Naive thymus-derived CD8-positive, alpha-beta T cell (primary cell): ENCODE measurements around the gene DVL2. TPM values are rescaled to one million over a fixed set of nuclear protein-coding genes. Genes with fewer than 3 reads are reported as not detected.
A peak's percentile ranks its signal among the peaks of the same experiment; 100 is the strongest.

ENCODE experiments used
- ATAC-seq, 2 donors: fragments of 150-1000 bp; cut with Tn5 transposase in 1 of 2; sonication (Bioruptor Pico), chemical (Tn5 transposase) in 1 of 2; 1 replicate in 1 of 2; 2 replicates in 1 of 2; pipeline ENCODE4 v1.10.0; 2021; ENCODE audit warnings: mild to moderate bottlenecking in 2 of 2, moderate library complexity in 2 of 2
- POLR2A ChIA-PET: fragments of 350-600 bp; sonication (Branson Sonifier 250); formaldehyde crosslinking; loops from one replicate; lab custom pipeline; 2021; ENCODE audit warnings: antibody characterized with exemption; lab: Charles Lee
- DNase-seq, 10 donors: peaks; one replicate each; pipeline versions ENCODE4 v3.0.0 to v3.0.0-alpha.2; 2020 to 2022
- H3K27ac Mint-ChIP-seq, 10 donors: one replicate each; pipeline ENCODE4 v1.8.0; 2020 to 2022; ENCODE audit warnings: mild to moderate bottlenecking in 10 of 10, mixed read lengths in 10 of 10, moderate library complexity in 4 of 10, inconsistent platforms in 1 of 10
- H3K27me3 Mint-ChIP-seq, 5 donors: one replicate each; pipeline ENCODE4 v1.8.0; 2021 to 2022; ENCODE audit warnings: mixed read lengths in 5 of 5
- H3K36me3 Mint-ChIP-seq, 3 donors: one replicate each; pipeline ENCODE4 v1.8.0; 2020 to 2022; ENCODE audit warnings: mixed read lengths in 3 of 3, mild to moderate bottlenecking in 2 of 3, inconsistent platforms in 1 of 3
- H3K4me1 Mint-ChIP-seq, 4 donors: one replicate each; pipeline ENCODE4 v1.8.0; 2021 to 2022; ENCODE audit warnings: mixed read lengths in 4 of 4
- H3K4me3 Mint-ChIP-seq, 10 donors: one replicate each; pipeline ENCODE4 v1.8.0; 2020 to 2022; ENCODE audit warnings: mild to moderate bottlenecking in 10 of 10, mixed read lengths in 10 of 10, moderate library complexity in 6 of 10, inconsistent platforms in 1 of 10
- H3K9me3 Mint-ChIP-seq, 9 donors: one replicate each; pipeline ENCODE4 v1.8.0; 2020 to 2022; ENCODE audit warnings: mixed read lengths in 9 of 9, mild to moderate bottlenecking in 3 of 9, inconsistent platforms in 1 of 9, moderate library complexity in 1 of 9
- polyA plus RNA-seq, 3 donors: library from polyadenylated mRNA; unstranded; fragments of 300-500 nt; fragmentation: Illumina TruSeq; gene quantifications; one replicate each; pipeline ENCODE4 v1.2.3, GENCODE V29; 2021
- total RNA-seq, 8 experiments: library from RNA in 2 of 8; stranded (reverse) in 2 of 8; gene quantifications; one replicate each; pipeline ENCODE4 v1.2.3 and lab custom pipeline; 2021 to 2026

The DVL2 gene
- total and polyA plus RNA-seq, 5 experiments from 2014 or later, result 19.3 to 81.5 (median 26.5) TPM

DNA sequence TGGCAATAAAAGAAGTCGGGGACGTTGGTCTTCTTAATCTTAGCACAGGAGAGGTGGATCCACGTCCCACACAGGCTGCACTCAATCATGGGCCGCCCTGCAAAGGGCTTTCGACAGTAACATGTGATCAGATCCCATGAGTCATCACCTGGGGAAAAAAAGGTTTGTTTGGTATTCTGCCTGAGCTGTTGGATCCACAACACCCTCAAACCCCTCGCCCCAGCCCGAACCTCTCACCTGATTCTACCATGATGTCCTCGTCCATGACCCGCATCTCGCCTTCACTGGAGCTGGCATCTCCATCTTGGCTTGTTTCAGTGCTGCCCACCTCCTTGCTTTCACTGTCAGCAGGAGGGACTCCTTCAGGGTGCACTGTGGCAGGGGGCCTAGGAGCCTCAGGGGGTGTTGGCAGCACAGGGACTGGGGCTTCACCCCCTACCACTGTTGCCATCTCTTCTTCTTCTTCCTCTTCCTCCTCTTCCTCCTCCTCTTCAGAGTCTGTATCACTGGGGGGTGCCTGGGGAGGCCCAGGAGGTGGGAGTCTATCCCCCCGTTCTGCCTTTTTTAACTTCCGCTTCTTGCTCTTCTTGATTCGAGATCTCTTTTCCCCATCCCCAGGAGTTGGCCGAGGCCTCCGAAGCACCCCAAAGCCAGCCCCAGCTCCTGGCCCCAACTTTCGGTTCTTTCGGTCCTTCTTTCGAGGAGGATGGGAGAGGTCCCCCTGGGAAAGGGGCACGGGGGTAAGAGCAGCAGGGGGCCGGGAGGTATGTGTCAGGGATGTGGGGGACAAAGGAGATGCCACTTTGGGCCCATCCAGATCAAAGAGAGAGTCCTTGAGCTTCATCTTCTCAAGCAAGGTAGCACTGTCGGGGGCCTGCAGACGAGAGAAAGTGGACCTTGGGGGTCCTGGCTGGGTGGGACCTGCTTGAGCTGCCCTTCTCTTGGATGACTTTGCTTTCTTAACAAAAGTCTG, 1.7 kb upstream of the DVL2 start:
- ATAC-seq, result no peak
- H3K36me3 Mint-ChIP-seq, result peaks cover 0 to 32% (median 0%) of the 10 kb centered on the region in 3 donors
- H3K27ac Mint-ChIP-seq, result peak overlapping the region in 9 of 10 donors; percentile 27 to 99 (median 85)
- H3K4me1 Mint-ChIP-seq, result peaks cover 39 to 75% (median 65%) of the 10 kb centered on the region in 4 donors
- POLR2A ChIA-PET, result interaction anchor here (0.6 to 18.2 kb wide), 8 partner anchors 8 to 451 kb away, joined by 3 to 371 read pairs (median 5); partner anchors contain the start of genes ACADVL, ACAP1, CTDNEP1 and DLG4
- no peak for DNase-seq
- H3K4me3 Mint-ChIP-seq, result peak overlapping the region in 8 of 10 donors; percentile 34 to 95 (median 94)
- H3K27me3 Mint-ChIP-seq, result peaks cover 0 to 1% (median 0%) of the 10 kb centered on the region in 5 donors
- no peaks in the 10 kb centered on the region for H3K9me3 Mint-ChIP-seq

DNA sequence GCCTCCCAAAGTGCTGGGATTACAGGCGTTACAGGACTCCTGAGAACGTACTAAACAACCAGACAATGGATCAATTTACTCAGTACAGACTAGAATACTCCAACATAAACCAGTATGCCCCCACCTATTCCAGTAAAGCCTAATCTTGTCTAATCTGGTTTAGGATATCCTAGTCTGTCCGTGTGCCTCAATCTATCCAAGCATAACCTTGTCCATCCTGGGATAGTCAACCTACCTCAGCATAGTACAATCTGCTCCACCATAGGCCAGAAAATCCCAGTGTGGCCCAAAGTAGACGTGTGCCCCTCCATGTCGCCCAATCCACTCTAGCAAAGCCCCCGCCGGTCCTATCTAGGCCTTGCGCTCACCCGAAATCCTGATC, 625 bp downstream of the DVL2 start:
- H3K27ac Mint-ChIP-seq, result peak overlapping the region; percentile 76 to 99 (median 94)
- no peak for DNase-seq
- H3K9me3 Mint-ChIP-seq, result no peaks in the 10 kb centered on the region
- peaks cover 0 to 1% (median 0%) of the 10 kb centered on the region in 5 donors for H3K27me3 Mint-ChIP-seq
- H3K4me3 Mint-ChIP-seq, result peak overlapping the region; percentile 89 to 95 (median 92)
- ATAC-seq, result peak in 1 of 2 donors; percentile 9
- peaks cover 32 to 60% (median 51%) of the 10 kb centered on the region in 4 donors for H3K4me1 Mint-ChIP-seq
- peaks cover 0 to 41% (median 0%) of the 10 kb centered on the region in 3 donors for H3K36me3 Mint-ChIP-seq
- POLR2A ChIA-PET, result interaction anchor here (0.5 to 18.2 kb wide), 7 partner anchors 14 to 251 kb away, joined by 3 to 371 read pairs (median 5); partner anchors contain the start of genes ACADVL, ACAP1, CTDNEP1 and DLG4

DNA sequence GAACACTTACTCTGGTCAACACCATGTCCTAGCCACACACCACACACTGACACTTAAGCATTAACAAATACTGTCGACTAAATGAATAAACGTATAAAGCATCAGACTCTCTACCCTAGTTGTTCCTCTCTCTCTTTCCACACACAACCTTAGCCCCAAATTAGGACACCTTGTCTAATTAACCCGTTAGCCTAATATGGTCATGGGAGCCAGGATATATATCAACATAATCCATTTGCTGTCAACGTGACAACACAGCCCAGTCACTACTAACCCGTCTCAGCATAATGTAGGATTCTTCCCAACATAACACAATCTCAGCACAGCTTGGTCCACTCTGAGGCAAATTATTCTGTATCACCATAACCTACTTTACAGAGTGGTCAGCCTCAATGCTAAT, 2.2 kb downstream of the DVL2 start:
- peak overlapping the region in 9 of 10 donors; percentile 7 to 93 (median 42) for H3K4me3 Mint-ChIP-seq
- DNase-seq, result no peak
- POLR2A ChIA-PET, result interaction anchor here (18.2 kb wide), 1 partner anchor 13 kb away, joined by 371 read pairs; the partner anchor contains the start of genes ACADVL and DLG4
- H3K27me3 Mint-ChIP-seq, result peaks cover 0 to 1% (median 0%) of the 10 kb centered on the region in 5 donors
- H3K27ac Mint-ChIP-seq, result peak overlapping the region in 5 of 10 donors; percentile 5 to 51 (median 45)
- ATAC-seq, result no peak
- peaks cover 31 to 54% (median 48%) of the 10 kb centered on the region in 4 donors for H3K4me1 Mint-ChIP-seq
- no peaks in the 10 kb centered on the region for H3K9me3 Mint-ChIP-seq
- peaks cover 0 to 51% (median 5%) of the 10 kb centered on the region in 3 donors for H3K36me3 Mint-ChIP-seq

DNA sequence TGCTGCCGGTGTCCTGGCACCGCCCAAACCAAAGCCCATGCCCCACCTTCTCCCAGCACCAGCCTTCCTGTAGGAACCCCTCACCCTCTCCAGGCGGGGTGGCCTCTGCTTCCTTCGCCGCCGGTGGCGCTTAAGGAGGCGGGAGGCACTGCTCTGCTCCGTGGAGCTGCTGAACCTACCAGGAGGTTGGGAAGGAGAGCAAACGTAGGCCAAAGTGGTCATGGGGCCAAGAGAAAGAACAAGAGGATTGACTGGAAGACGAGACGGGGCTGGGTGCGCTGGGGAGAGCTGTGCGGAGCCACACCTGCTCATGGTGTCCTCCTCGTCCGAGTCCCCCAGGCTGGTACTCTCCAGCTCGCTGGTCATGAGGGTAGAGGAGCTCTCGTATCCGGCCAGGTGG, 4.8 kb downstream of the DVL2 start:
- H3K27ac Mint-ChIP-seq, result peak overlapping the region in 1 of 10 donors; percentile 65
- H3K4me3 Mint-ChIP-seq, result no peak overlapping the region
- POLR2A ChIA-PET, result interaction anchor here (18.2 kb wide), 1 partner anchor 10 kb away, joined by 371 read pairs; the partner anchor contains the start of genes ACADVL and DLG4
- H3K9me3 Mint-ChIP-seq, result no peaks in the 10 kb centered on the region
- peaks cover 0 to 1% (median 0%) of the 10 kb centered on the region in 5 donors for H3K27me3 Mint-ChIP-seq
- ATAC-seq (no peak), DNase-seq (no peak)
- H3K4me1 Mint-ChIP-seq, result peaks cover 16 to 32% (median 25%) of the 10 kb centered on the region in 4 donors
- peaks cover 0 to 52% (median 5%) of the 10 kb centered on the region in 3 donors for H3K36me3 Mint-ChIP-seq

DNA sequence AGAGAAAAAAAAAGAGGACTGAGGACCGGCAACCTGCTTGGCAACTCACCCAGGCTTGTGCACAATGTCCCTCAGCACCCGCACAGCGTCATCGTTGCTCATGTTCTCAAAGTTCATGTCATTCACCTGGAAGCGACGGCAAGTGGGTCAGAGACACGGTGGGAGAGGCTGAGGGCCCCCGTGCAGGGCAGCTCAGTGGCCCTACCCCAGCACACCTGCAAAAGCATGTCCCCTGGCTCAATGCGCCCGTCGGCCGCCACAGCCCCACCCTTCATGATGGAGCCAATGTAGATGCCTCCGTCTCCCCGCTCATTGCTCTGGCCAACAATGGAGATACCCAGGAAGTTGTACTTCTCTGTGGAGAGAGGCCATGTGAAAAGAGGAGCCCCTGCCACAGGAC, 5.4 kb downstream of the DVL2 start:
- Mint-ChIP-seq H3K27me3 (no peaks in the 10 kb centered on the region), H3K4me1 (peaks cover 15 to 29% (median 21%) of the 10 kb centered on the region in 4 donors), H3K9me3 (no peaks in the 10 kb centered on the region), H3K36me3 (peaks cover 0 to 54% (median 5%) of the 10 kb centered on the region in 3 donors), H3K27ac (peak overlapping the region in 1 of 10 donors; percentile 21), H3K4me3 (no peak overlapping the region)
- DNase-seq, result no peak
- POLR2A ChIA-PET, result interaction anchor here (18.2 kb wide), 1 partner anchor 10 kb away, joined by 371 read pairs; the partner anchor contains the start of genes ACADVL and DLG4
- no peak for ATAC-seq

DNA sequence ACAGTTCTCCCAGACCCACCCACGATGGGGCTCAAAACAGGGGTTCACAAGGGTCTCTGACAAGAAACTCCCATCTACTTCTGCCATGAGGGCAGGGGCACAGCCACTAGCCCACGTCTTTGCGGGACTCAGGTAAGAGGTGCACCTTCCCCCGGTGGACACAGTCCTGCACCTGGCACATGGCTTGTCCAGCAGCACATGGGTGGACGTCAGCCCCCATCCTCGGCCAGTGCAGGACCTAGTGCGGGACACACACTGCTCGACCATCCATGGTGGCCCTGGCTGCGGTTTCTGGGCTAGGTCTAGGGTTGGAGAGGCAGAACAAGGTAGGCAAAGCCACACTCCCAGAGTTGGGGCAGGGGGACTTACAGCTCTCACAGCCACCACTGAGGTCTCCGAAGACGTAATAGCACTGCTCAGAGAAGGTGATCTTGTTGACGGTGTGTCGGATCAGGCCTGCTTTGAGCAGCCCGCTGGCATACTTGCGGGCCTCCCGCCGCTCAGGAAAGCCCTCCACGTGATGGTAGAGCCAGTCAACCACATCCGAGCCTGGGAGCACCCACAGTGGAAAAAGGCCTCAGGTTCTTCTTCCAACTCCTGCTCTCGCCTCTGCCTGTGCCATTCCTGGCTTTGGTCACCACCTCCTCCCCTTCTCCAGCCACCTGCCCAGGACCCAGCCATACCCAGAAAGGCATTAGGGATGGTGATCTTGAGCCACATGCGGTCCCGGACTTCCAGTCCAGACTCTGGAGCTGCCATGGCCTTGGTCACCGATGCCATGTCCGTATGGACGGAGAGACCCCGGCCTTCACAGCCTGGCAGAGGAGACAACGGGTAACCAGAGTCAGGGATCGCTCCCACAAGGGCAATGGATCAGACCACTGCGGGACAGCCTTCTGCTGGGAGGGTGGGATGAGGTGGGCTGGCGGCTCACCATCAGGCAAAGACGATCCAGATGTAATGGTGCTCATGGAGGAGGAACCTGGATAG, 7.3 kb downstream of the DVL2 start:
- POLR2A ChIA-PET, result interaction anchor here (18.2 kb wide), 1 partner anchor 8 kb away, joined by 371 read pairs; the partner anchor contains the start of genes ACADVL and DLG4

DNA sequence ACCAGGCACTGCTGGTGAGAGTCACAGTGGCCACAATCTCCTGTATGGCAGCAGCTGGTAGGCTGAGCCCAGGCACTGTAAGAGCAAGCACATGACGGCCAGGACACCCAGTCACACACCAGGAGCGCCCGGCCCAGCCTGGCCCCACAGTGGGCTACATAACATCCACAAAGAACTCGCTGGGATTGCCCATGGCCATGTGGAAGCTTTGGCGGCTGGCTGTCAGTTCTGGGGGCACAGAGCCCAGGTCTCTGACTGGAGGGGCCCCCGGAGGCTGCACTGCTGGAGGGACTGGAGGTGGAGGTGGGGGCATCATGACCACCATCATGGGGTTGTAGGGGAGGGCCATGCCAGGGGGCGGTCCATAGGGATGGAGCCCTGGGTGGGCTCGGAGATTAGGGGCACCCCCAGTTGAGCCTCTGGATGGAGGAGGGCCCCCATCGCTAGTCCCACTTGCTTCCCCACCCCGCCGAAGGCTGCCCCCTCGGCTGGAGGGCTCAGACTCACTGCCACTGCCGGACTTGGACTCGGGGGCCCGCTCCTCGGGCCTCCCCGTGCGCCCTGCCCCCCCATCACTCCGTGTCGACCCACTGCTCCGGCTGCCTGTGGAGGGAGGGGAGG, 8.5 kb downstream of the DVL2 start:
- POLR2A ChIA-PET, result interaction anchor here (14.0 kb wide), 1 partner anchor 11 kb away, joined by 371 read pairs; the partner anchor contains the start of genes DVL2, GABARAP and PHF23
- H3K4me3 Mint-ChIP-seq, result no peak overlapping the region
- peaks cover 7 to 16% (median 8%) of the 10 kb centered on the region in 4 donors for H3K4me1 Mint-ChIP-seq
- H3K36me3 Mint-ChIP-seq, result peaks cover 0 to 62% (median 5%) of the 10 kb centered on the region in 3 donors
- ATAC-seq, result no peak
- DNase-seq, result no peak
- no peaks in the 10 kb centered on the region for H3K27me3 Mint-ChIP-seq
- no peaks in the 10 kb centered on the region for H3K9me3 Mint-ChIP-seq
- peak overlapping the region in 2 of 10 donors; percentile 49 to 59 for H3K27ac Mint-ChIP-seq

More for the DNA sequence above, 7.3 kb downstream of the DVL2 start:
- peaks cover 3 to 13% (median 4%) of the 10 kb centered on the region in 4 donors for H3K4me1 Mint-ChIP-seq
- H3K36me3 Mint-ChIP-seq, result peaks cover 0 to 62% (median 5%) of the 10 kb centered on the region in 3 donors
- H3K4me3 Mint-ChIP-seq, result no peak overlapping the region
- H3K27ac Mint-ChIP-seq, result peak overlapping the region in 2 of 10 donors; percentile 20 to 59
- DNase-seq (no peak), ATAC-seq (no peak)
- H3K27me3 Mint-ChIP-seq, result no peaks in the 10 kb centered on the region
- no peaks in the 10 kb centered on the region for H3K9me3 Mint-ChIP-seq

DNA sequence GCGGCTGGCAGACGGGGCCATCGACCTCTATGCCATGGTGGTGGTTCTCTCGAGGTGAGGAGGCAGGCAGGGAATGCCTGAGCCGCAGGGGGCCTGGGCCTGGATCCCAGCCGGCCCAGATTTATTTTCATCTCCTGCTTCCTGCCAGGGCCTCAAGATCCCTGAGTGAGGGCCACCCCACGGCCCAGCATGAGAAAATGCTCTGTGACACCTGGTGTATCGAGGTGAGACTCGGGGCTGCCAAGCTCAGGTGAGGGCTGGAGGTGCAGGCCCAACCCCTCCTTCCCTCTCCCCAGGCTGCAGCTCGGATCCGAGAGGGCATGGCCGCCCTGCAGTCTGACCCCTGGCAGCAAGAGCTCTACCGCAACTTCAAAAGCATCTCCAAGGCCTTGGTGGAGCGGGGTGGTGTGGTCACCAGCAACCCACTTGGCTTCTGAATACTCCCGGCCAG, 9.6 kb downstream of the DVL2 start:
- no peaks in the 10 kb centered on the region for H3K27me3 Mint-ChIP-seq
- peaks cover 10 to 22% (median 17%) of the 10 kb centered on the region in 4 donors for H3K4me1 Mint-ChIP-seq
- H3K9me3 Mint-ChIP-seq, result no peaks in the 10 kb centered on the region
- no peak overlapping the region for H3K4me3 Mint-ChIP-seq
- DNase-seq, result no peak
- peak overlapping the region in 1 of 10 donors; percentile 61 for H3K27ac Mint-ChIP-seq
- POLR2A ChIA-PET, result interaction anchor here (14.0 kb wide), 1 partner anchor 12 kb away, joined by 371 read pairs; the partner anchor contains the start of genes DVL2, GABARAP and PHF23
- ATAC-seq, result no peak
- H3K36me3 Mint-ChIP-seq, result peaks cover 0 to 53% (median 5%) of the 10 kb centered on the region in 3 donors

DNA sequence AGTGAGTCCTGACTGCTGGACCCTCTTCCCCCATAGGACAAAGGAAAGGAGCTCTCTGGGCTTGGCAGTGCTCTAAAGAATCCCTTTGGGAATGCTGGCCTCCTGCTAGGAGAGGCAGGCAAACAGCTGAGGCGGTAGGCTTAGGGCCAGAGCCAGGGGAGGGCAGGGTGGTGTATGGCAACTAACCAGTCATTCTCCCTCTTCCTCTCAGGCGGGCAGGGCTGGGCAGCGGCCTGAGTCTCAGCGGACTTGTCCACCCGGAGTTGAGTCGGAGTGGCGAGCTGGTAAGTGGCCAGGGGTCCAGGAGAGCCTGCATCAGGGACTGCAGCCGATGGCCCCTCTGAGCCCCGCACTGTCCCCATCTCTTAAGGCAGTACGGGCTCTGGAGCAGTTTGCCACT, 10.2 kb downstream of the DVL2 start:
- POLR2A ChIA-PET, result interaction anchor here (14.0 kb wide), 1 partner anchor 12 kb away, joined by 371 read pairs; the partner anchor contains the start of genes DVL2, GABARAP and PHF23
- no peak for DNase-seq
- ATAC-seq, result no peak
- Mint-ChIP-seq H3K4me1 (peaks cover 15 to 28% (median 23%) of the 10 kb centered on the region in 4 donors), H3K9me3 (no peaks in the 10 kb centered on the region), H3K27ac (peak overlapping the region in 1 of 10 donors; percentile 18), H3K36me3 (peaks cover 0 to 48% (median 5%) of the 10 kb centered on the region in 3 donors), H3K27me3 (no peaks in the 10 kb centered on the region), H3K4me3 (no peak overlapping the region)

DNA sequence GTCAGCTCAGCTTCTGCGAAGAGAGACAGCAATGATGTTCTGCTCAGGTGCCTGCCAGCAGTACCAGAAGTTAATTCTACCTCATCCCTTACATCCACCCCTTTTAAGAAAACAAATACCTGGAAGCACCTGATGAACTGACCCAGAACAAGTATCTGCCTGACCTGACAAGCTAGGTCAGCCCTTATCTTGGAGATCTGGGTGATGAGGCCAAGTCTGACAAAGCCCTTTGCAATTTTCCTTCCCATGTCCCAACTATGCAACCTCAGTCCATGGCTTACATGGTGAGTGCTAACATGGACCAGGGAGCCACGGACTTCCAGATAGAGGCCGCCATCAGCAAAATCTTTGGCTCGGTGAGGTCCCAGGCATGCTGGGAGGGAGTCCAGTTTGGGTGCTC, 10.9 kb downstream of the DVL2 start:
- ATAC-seq (no peak), DNase-seq (no peak)
- H3K27ac Mint-ChIP-seq, result peak overlapping the region in 2 of 10 donors; percentile 44 to 52
- no peaks in the 10 kb centered on the region for H3K27me3 Mint-ChIP-seq
- no peak overlapping the region for H3K4me3 Mint-ChIP-seq
- peaks cover 0 to 40% (median 5%) of the 10 kb centered on the region in 3 donors for H3K36me3 Mint-ChIP-seq
- peaks cover 19 to 35% (median 30%) of the 10 kb centered on the region in 4 donors for H3K4me1 Mint-ChIP-seq
- no peaks in the 10 kb centered on the region for H3K9me3 Mint-ChIP-seq
- POLR2A ChIA-PET, result interaction anchor here (14.0 kb wide), 1 partner anchor 13 kb away, joined by 371 read pairs; the partner anchor contains the start of genes DVL2, GABARAP and PHF23

DNA sequence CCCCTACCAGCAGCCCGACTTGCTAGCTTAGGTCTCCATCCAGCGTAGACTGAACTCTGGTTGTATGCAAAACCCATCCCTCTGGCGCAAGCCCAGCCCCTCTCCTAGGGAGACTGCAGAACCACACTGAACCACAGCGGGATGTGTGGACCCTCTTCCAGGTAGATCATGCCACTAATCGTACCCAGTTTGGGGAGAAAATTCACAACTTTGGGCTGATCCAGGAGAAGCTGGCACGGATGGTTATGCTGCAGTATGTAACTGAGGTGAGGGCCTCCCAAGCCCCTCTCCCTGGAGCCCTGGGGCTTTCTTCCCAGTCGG, 11.4 kb downstream of the DVL2 start:
- ATAC-seq, result no peak
- DNase-seq, result no peak
- H3K4me3 Mint-ChIP-seq, result no peak overlapping the region
- peaks cover 19 to 37% (median 34%) of the 10 kb centered on the region in 4 donors for H3K4me1 Mint-ChIP-seq
- no peaks in the 10 kb centered on the region for H3K9me3 Mint-ChIP-seq
- no peaks in the 10 kb centered on the region for H3K27me3 Mint-ChIP-seq
- peaks cover 0 to 36% (median 3%) of the 10 kb centered on the region in 3 donors for H3K36me3 Mint-ChIP-seq
- POLR2A ChIA-PET, result interaction anchor here (14.0 kb wide), 1 partner anchor 13 kb away, joined by 371 read pairs; the partner anchor contains the start of genes DVL2, GABARAP and PHF23
- H3K27ac Mint-ChIP-seq, result peak overlapping the region in 1 of 10 donors; percentile 27
